ENCODE measurements around the gene C12orf57. TPM values are rescaled to one million over a fixed set of nuclear protein-coding genes. Genes with fewer than 3 reads are reported as not detected.

The C12orf57 gene
- polyA plus RNA-seq, 1 donor = 155 TPM

Other genes starting within 250 kb of the C12orf57 start
- 3.2 TPM for gene PIANP, start 243.2 kb upstream of the C12orf57 start, polyA plus RNA-seq (ENCODE audit: insufficient read length)
- gene COPS7A, start 220.0 kb upstream of the C12orf57 start, polyA plus RNA-seq (ENCODE audit: insufficient read length) = 63.3 TPM
- gene MLF2, start 190.9 kb upstream of the C12orf57 start, polyA plus RNA-seq (ENCODE audit: insufficient read length) = 130 TPM
- gene PTMS, start 177.7 kb upstream of the C12orf57 start, polyA plus RNA-seq (ENCODE audit: insufficient read length) = 373 TPM
- gene LAG3, start 171.5 kb upstream of the C12orf57 start, polyA plus RNA-seq (ENCODE audit: insufficient read length) = 0.70 TPM
- 5.6 TPM for gene CD4, start 154.5 kb upstream of the C12orf57 start, polyA plus RNA-seq (ENCODE audit: insufficient read length)
- 16.8 TPM for gene GPR162, start 122.2 kb upstream of the C12orf57 start, polyA plus RNA-seq (ENCODE audit: insufficient read length)
- 40.3 TPM for gene P3H3, start 115.6 kb upstream of the C12orf57 start, polyA plus RNA-seq (ENCODE audit: insufficient read length)
- 32.4 TPM for gene GNB3, start 103.1 kb upstream of the C12orf57 start, polyA plus RNA-seq (ENCODE audit: insufficient read length)
- gene CDCA3, start 92.7 kb upstream of the C12orf57 start, polyA plus RNA-seq (ENCODE audit: insufficient read length) = 17.5 TPM
- 62.2 TPM for gene USP5, start 91.9 kb upstream of the C12orf57 start, polyA plus RNA-seq (ENCODE audit: insufficient read length)
- 1,115 TPM for gene TPI1, start 76.5 kb upstream of the C12orf57 start, polyA plus RNA-seq (ENCODE audit: insufficient read length)
- gene SPSB2, start 70.7 kb upstream of the C12orf57 start, polyA plus RNA-seq (ENCODE audit: insufficient read length) = 8.9 TPM
- gene LRRC23, start 39.2 kb upstream of the C12orf57 start, polyA plus RNA-seq (ENCODE audit: insufficient read length) = 10.5 TPM
- gene ENO2, start 29.4 kb upstream of the C12orf57 start, polyA plus RNA-seq (ENCODE audit: insufficient read length) = 6.1 TPM
- 70.4 TPM for gene ATN1, start 16.1 kb upstream of the C12orf57 start, polyA plus RNA-seq (ENCODE audit: insufficient read length)
- not detected for gene RNU7-1, start 206 bp upstream of the C12orf57 start, polyA plus RNA-seq (ENCODE audit: insufficient read length)
- gene PTPN6, start 7.3 kb downstream of the C12orf57 start, polyA plus RNA-seq (ENCODE audit: insufficient read length) = 5.0 TPM
- gene PHB2, start 26.6 kb downstream of the C12orf57 start, polyA plus RNA-seq (ENCODE audit: insufficient read length) = 304 TPM
- 28.8 TPM for gene EMG1, start 26.9 kb downstream of the C12orf57 start, polyA plus RNA-seq (ENCODE audit: insufficient read length)
- 20.1 TPM for gene LPCAT3, start 74.5 kb downstream of the C12orf57 start, polyA plus RNA-seq (ENCODE audit: insufficient read length)
- 66.4 TPM for gene C1S, start 116.7 kb downstream of the C12orf57 start, polyA plus RNA-seq (ENCODE audit: insufficient read length)
- gene C1R, start 148.4 kb downstream of the C12orf57 start, polyA plus RNA-seq (ENCODE audit: insufficient read length) = 80.9 TPM
- gene C1RL, start 165.2 kb downstream of the C12orf57 start, polyA plus RNA-seq (ENCODE audit: insufficient read length) = 10.5 TPM
- 2.4 TPM for gene RBP5, start 184.9 kb downstream of the C12orf57 start, polyA plus RNA-seq (ENCODE audit: insufficient read length)
- gene CLSTN3, start 186.3 kb downstream of the C12orf57 start, polyA plus RNA-seq (ENCODE audit: insufficient read length) = 13.5 TPM
- 40.0 TPM for gene PEX5, start 245.7 kb downstream of the C12orf57 start, polyA plus RNA-seq (ENCODE audit: insufficient read length)

All from forelimb muscle (tissue), 1 donor.